HEK293 (cell line): ENCODE measurements around the gene CHST15.

Experiments
- CTCF ChIA-PET: fragments of 350-600 bp; formaldehyde crosslinking; extraction: SDS; loops from one replicate; lab custom pipeline; 2021; ENCODE audit warnings: antibody characterized with exemption; lab: Yijun Ruan, JAX
- POLR2A ChIA-PET: fragments of 300-600 bp; formaldehyde crosslinking; extraction: SDS; loops from one replicate; lab custom pipeline; 2020; ENCODE audit warnings: antibody characterized with exemption, inconsistent platforms; lab: Yijun Ruan, JAX
- H3K27ac ChIP-seq: fragments of 200-500 bp; sonication (Bioruptor generic); 2 replicates; pipeline ENCODE4 v1.5.1; 2014; ENCODE audit warnings: low read depth, low read length, control low read depth, inconsistent platforms; ENCODE audit errors: extremely low read depth
- H3K36me3 ChIP-seq, 2 experiments: fragments of 200-500 bp in 1 of 2; sonication (Bioruptor generic) in 1 of 2; 1 replicate in 1 of 2; 2 replicates in 1 of 2; pipeline ENCODE4 v1.5.1; 2014 to 2017; ENCODE audit warnings: inconsistent platforms in 2 of 2, low read length in 2 of 2; ENCODE audit not compliant: control insufficient read depth in 2 of 2, insufficient read depth in 1 of 2
- H3K4me1 ChIP-seq: fragments of 200-500 bp; sonication (Bioruptor generic); 2 replicates; pipeline ENCODE4 v1.5.1; 2014; ENCODE audit warnings: mild to moderate bottlenecking, low read length, inconsistent platforms; ENCODE audit not compliant: control insufficient read depth, insufficient read depth
- H3K4me3 ChIP-seq: 2 replicates; pipeline ENCODE4 v1.5.1; 2011; ENCODE audit warnings: low read depth, mild to moderate bottlenecking, control low read depth, low read length, moderate library complexity
- H3K9me3 ChIP-seq: fragments of 200-500 bp; sonication (Bioruptor generic); 2 replicates; pipeline ENCODE4 v1.5.1; 2014; ENCODE audit warnings: low read depth, low read length, inconsistent platforms; ENCODE audit not compliant: control insufficient read depth, insufficient read depth
- GLI4 ChIP-seq: fragments of 450-650 bp; formaldehyde crosslinking; IDR thresholded peaks from 2 replicates; pipeline ENCODE4 v1.5.1; 2016; ENCODE audit warnings: missing biosample characterization, missing genetic modification characterization
- KLF10 ChIP-seq: fragments of 450-650 bp; IDR thresholded peaks from 2 replicates; pipeline ENCODE4 v1.5.1; 2018; ENCODE audit warnings: missing biosample characterization, mild to moderate bottlenecking, missing genetic modification characterization
- KLF16 ChIP-seq: fragments of 450-650 bp; formaldehyde crosslinking; IDR thresholded peaks from 2 replicates; pipeline ENCODE4 v1.5.1; 2017; ENCODE audit warnings: missing biosample characterization, missing genetic modification characterization
- REPIN1 ChIP-seq: fragments of 450-650 bp; formaldehyde crosslinking; IDR thresholded peaks from 2 replicates; pipeline ENCODE4 v1.5.1; 2017; ENCODE audit warnings: missing biosample characterization, missing genetic modification characterization, low read depth
- TRIM28 ChIP-seq: IDR thresholded peaks from 2 replicates; pipeline ENCODE4 v1.6.1; 2011; ENCODE audit warnings: low read length, control low read depth, borderline replicate concordance
- ZBTB48 ChIP-seq: fragments of 450-650 bp; formaldehyde crosslinking; IDR thresholded peaks from 2 replicates; pipeline ENCODE4 v1.5.1; 2016; ENCODE audit warnings: missing biosample characterization, missing genetic modification characterization
- ZFHX2 ChIP-seq: fragments of 450-650 bp; formaldehyde crosslinking; conservative IDR thresholded peaks from 2 replicates; pipeline ENCODE4 v1.5.1; 2016; ENCODE audit warnings: missing biosample characterization, missing genetic modification characterization
- ZFP3 ChIP-seq: fragments of 450-650 bp; formaldehyde crosslinking; IDR thresholded peaks from 2 replicates; pipeline ENCODE4 v1.5.1; 2016; ENCODE audit warnings: low read depth, missing biosample characterization, missing genetic modification characterization
- ZNF133 ChIP-seq: fragments of 450-650 bp; formaldehyde crosslinking; IDR thresholded peaks from 2 replicates; pipeline ENCODE4 v1.5.1; 2016; ENCODE audit warnings: missing biosample characterization, missing genetic modification characterization
- ZNF16 ChIP-seq: fragments of 450-650 bp; formaldehyde crosslinking; IDR thresholded peaks from 2 replicates; pipeline ENCODE4 v1.5.1; 2016; ENCODE audit warnings: low read depth, missing biosample characterization, missing genetic modification characterization
- ZNF174 ChIP-seq: fragments of 450-650 bp; formaldehyde crosslinking; IDR thresholded peaks from 2 replicates; pipeline ENCODE4 v1.5.0; 2017; ENCODE audit warnings: missing biosample characterization, mild to moderate bottlenecking, missing genetic modification characterization
- ZNF239 ChIP-seq: fragments of 450-650 bp; formaldehyde crosslinking; IDR thresholded peaks from 2 replicates; pipeline ENCODE4 v1.5.1; 2016; ENCODE audit warnings: missing biosample characterization, missing genetic modification characterization
- ZNF302 ChIP-seq: fragments of 450-650 bp; formaldehyde crosslinking; IDR thresholded peaks from 2 replicates; pipeline ENCODE4 v1.5.1; 2016; ENCODE audit warnings: missing biosample characterization, missing genetic modification characterization, low read depth
- ZNF354C ChIP-seq: fragments of 450-650 bp; formaldehyde crosslinking; IDR thresholded peaks from 2 replicates; pipeline ENCODE4 v1.5.1; 2016; ENCODE audit warnings: missing biosample characterization, missing genetic modification characterization, low read depth, borderline replicate concordance
- ZNF473 ChIP-seq: fragments of 450-650 bp; formaldehyde crosslinking; IDR thresholded peaks from 2 replicates; pipeline ENCODE4 v1.5.1; 2017; ENCODE audit warnings: missing biosample characterization, missing genetic modification characterization
- ZNF529 ChIP-seq: fragments of 450-650 bp; formaldehyde crosslinking; IDR thresholded peaks from 2 replicates; pipeline ENCODE4 v1.5.1; 2017; ENCODE audit warnings: missing genetic modification characterization, missing biosample characterization; ENCODE audit not compliant: insufficient replicate concordance
- ZNF610 ChIP-seq: fragments of 450-650 bp; formaldehyde crosslinking; IDR thresholded peaks from 2 replicates; pipeline ENCODE4 v1.5.1; 2016; ENCODE audit warnings: missing biosample characterization, missing genetic modification characterization, borderline replicate concordance
- ZNF658 ChIP-seq: fragments of 450-650 bp; formaldehyde crosslinking; IDR thresholded peaks from 2 replicates; pipeline ENCODE4; 2016; ENCODE audit warnings: missing biosample characterization, missing genetic modification characterization
- ZNF747 ChIP-seq: fragments of 450-650 bp; formaldehyde crosslinking; IDR thresholded peaks from 2 replicates; pipeline ENCODE4 v1.5.1; 2016; ENCODE audit warnings: missing biosample characterization, missing genetic modification characterization
- TF ChIP-seq, protein P1 (sequence below): fragments of 450-650 bp; formaldehyde crosslinking; IDR thresholded peaks from 2 replicates; pipeline ENCODE4 v1.5.1; 2016; ENCODE audit warnings: missing biosample characterization, missing genetic modification characterization
- TF ChIP-seq, protein P2 (sequence below): fragments of 450-650 bp; formaldehyde crosslinking; IDR thresholded peaks from 2 replicates; pipeline ENCODE4 v1.5.1; 2016; ENCODE audit warnings: missing biosample characterization, missing genetic modification characterization
- TF ChIP-seq, protein P3 (sequence below): fragments of 450-650 bp; formaldehyde crosslinking; IDR thresholded peaks from 2 replicates; pipeline ENCODE4 v1.5.1; 2016; ENCODE audit warnings: missing biosample characterization, missing genetic modification characterization, low read depth
- TF ChIP-seq, protein P4 (sequence below): fragments of 450-650 bp; formaldehyde crosslinking; IDR thresholded peaks from 2 replicates; pipeline ENCODE4 v1.5.1; 2016; ENCODE audit warnings: missing biosample characterization, missing genetic modification characterization, borderline replicate concordance

CHST15 gene

DNA sequence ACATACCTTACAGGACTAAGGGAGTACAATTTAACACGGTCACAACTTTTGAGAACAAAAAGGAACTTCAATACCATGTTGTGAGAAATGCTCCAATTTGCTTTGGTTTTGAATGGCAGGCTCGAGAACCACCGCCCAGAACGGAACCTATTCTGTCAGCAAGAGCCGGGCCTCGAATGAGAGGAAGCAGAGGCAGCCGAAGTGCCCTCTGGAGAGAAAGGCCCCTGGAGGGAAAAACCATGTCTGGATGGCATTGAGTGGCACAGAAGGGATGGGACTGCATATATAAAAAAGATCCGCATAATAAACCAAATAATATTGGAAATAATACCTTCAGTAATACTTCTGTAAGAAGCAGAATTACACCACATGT, 85.6 kb downstream of the CHST15 start (continued):
- TF ChIP-seq, protein P1, sequence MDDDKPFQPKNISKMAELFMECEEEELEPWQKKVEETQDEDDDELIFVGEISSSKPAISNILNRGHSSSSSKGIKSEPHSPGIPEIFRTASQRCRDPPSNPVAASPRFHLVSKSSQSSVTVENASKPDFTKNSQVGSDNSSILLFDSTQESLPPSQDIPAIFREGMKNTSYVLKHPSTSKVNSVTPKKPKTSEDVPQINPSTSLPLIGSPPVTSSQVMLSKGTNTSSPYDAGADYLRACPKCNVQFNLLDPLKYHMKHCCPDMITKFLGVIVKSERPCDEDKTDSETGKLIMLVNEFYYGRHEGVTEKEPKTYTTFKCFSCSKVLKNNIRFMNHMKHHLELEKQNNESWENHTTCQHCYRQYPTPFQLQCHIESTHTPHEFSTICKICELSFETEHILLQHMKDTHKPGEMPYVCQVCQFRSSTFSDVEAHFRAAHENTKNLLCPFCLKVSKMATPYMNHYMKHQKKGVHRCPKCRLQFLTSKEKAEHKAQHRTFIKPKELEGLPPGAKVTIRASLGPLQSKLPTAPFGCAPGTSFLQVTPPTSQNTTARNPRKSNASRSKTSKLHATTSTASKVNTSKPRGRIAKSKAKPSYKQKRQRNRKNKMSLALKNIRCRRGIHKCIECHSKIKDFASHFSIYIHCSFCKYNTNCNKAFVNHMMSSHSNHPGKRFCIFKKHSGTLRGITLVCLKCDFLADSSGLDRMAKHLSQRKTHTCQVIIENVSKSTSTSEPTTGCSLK (tag by site-specific recombination), result no peak
- no peak for TF ChIP-seq ZNF658 (tag by site-specific recombination)
- no peak for TF ChIP-seq KLF16 (tag by site-specific recombination)
- no peak for TF ChIP-seq ZNF16 (tag by site-specific recombination)

DNA sequence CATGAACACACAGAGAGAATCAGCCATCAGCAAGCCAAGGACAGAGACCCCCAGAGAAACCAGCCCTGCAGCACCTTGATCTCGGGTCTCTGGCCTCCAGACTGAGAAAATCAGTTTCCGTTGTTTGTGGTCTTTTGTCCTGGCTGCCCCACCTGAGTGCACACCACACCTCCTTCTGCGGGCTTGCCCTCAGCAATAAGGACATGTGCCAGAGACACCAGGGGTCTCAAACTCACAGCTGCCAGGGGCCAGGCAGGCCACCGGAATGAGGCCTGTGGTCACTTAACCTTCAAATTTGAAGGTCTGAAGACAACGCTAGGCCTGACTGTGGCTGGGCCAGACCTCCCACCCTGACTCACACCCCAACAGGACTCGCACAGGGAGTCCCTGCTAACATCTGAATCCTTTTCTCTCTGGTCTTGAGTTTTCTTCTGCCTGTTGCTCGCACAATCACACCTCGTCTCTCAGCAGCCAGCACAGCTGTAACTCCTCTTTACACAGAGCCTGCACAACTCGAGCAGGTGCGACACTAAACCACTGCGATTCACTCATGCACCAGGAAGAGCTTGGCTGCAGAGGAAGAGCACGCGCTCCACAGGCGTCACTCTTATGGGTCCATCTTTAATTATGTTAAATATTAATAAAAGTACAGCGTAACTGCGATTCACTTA, 86.2 kb downstream of the CHST15 start:
- Histone ChIP-seq H3K4me3 (no peak overlapping the region), H3K27ac (no peak overlapping the region), H3K36me3 (peaks cover 3 to 50% of the 10 kb centered on the region in 2 experiments; a peak in 1 of 3 replicates), H3K9me3 (no peaks in the 10 kb centered on the region), H3K4me1 (peaks cover 2% of the 10 kb centered on the region; the same call in 1 of the 2 replicates)
- TF ChIP-seq ZNF354C (tag by site-specific recombination) (no peak), ZNF302 (no peak), TRIM28 (no peak), KLF10 (tag by site-specific recombination) (no peak), ZBTB48 (tag by site-specific recombination) (no peak), ZFP3 (no peak), ZNF239 (tag by site-specific recombination) (no peak), ZNF747 (no peak), ZFHX2 (tag by site-specific recombination) (no peak), ZNF610 (no peak), ZNF473 (tag by site-specific recombination) (no peak), GLI4 (tag by site-specific recombination) (no peak), REPIN1 (tag by site-specific recombination) (no peak), ZNF529 (tag by site-specific recombination) (no peak), ZNF133 (tag by site-specific recombination) (no peak), ZNF174 (no peak)
- TF ChIP-seq, protein P2, sequence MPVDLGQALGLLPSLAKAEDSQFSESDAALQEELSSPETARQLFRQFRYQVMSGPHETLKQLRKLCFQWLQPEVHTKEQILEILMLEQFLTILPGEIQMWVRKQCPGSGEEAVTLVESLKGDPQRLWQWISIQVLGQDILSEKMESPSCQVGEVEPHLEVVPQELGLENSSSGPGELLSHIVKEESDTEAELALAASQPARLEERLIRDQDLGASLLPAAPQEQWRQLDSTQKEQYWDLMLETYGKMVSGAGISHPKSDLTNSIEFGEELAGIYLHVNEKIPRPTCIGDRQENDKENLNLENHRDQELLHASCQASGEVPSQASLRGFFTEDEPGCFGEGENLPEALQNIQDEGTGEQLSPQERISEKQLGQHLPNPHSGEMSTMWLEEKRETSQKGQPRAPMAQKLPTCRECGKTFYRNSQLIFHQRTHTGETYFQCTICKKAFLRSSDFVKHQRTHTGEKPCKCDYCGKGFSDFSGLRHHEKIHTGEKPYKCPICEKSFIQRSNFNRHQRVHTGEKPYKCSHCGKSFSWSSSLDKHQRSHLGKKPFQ, result no peak
- TF ChIP-seq, protein P3, sequence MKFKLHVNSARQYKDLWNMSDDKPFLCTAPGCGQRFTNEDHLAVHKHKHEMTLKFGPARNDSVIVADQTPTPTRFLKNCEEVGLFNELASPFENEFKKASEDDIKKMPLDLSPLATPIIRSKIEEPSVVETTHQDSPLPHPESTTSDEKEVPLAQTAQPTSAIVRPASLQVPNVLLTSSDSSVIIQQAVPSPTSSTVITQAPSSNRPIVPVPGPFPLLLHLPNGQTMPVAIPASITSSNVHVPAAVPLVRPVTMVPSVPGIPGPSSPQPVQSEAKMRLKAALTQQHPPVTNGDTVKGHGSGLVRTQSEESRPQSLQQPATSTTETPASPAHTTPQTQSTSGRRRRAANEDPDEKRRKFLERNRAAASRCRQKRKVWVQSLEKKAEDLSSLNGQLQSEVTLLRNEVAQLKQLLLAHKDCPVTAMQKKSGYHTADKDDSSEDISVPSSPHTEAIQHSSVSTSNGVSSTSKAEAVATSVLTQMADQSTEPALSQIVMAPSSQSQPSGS, result no peak
- TF ChIP-seq, protein P4, sequence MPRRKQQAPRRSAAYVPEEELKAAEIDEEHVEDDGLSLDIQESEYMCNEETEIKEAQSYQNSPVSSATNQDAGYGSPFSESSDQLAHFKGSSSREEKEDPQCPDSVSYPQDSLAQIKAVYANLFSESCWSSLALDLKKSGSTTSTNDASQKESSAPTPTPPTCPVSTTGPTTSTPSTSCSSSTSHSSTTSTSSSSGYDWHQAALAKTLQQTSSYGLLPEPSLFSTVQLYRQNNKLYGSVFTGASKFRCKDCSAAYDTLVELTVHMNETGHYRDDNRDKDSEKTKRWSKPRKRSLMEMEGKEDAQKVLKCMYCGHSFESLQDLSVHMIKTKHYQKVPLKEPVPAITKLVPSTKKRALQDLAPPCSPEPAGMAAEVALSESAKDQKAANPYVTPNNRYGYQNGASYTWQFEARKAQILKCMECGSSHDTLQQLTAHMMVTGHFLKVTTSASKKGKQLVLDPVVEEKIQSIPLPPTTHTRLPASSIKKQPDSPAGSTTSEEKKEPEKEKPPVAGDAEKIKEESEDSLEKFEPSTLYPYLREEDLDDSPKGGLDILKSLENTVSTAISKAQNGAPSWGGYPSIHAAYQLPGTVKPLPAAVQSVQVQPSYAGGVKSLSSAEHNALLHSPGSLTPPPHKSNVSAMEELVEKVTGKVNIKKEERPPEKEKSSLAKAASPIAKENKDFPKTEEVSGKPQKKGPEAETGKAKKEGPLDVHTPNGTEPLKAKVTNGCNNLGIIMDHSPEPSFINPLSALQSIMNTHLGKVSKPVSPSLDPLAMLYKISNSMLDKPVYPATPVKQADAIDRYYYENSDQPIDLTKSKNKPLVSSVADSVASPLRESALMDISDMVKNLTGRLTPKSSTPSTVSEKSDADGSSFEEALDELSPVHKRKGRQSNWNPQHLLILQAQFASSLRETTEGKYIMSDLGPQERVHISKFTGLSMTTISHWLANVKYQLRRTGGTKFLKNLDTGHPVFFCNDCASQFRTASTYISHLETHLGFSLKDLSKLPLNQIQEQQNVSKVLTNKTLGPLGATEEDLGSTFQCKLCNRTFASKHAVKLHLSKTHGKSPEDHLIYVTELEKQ (tag by site-specific recombination), result no peak
- CTCF ChIA-PET, result no interaction called here
- POLR2A ChIA-PET, result no interaction called here
